CD8-positive, alpha-beta memory T cell (primary cell): ENCODE data around the gene ST14. TPM values are rescaled to one million over a fixed set of nuclear protein-coding genes. Genes with fewer than 3 reads are reported as not detected.

Experiments
- CTCF ChIA-PET: fragments of 350-600 bp; sonication (Branson Sonifier 250); formaldehyde crosslinking; loops from one replicate; lab custom pipeline; 2021; ENCODE audit warnings: antibody characterized with exemption; lab: Charles Lee
- POLR2A ChIA-PET: fragments of 350-600 bp; sonication (Branson Sonifier 250); formaldehyde crosslinking; loops from one replicate; lab custom pipeline; 2021; ENCODE audit warnings: antibody characterized with exemption; lab: Charles Lee
- DNase-seq, 5 donors: peaks; one replicate each; pipeline versions ENCODE4 v3.0.0 to v3.0.0-alpha.2; 2020 to 2022; ENCODE audit warnings: mixed read lengths in 1 of 5
- H3K27ac ChIP-seq: one replicate; pipeline ENCODE4 v1.7.0; 2013; ENCODE audit warnings: low read depth, mild to moderate bottlenecking, low read length, moderate library complexity
- H3K27me3 ChIP-seq: 2 replicates; pipeline ENCODE4 v1.7.0; 2013; ENCODE audit warnings: low read length, mild to moderate bottlenecking; ENCODE audit not compliant: insufficient read depth, poor library complexity, severe bottlenecking
- H3K36me3 ChIP-seq: 2 replicates; pipeline ENCODE4 v1.7.0; 2013; ENCODE audit warnings: mild to moderate bottlenecking, low read length, moderate library complexity; ENCODE audit not compliant: insufficient read depth
- H3K4me1 ChIP-seq: 2 replicates; pipeline ENCODE4 v1.7.0; 2013; ENCODE audit warnings: mild to moderate bottlenecking, low read length, moderate library complexity; ENCODE audit not compliant: insufficient read depth
- H3K4me3 ChIP-seq: 2 replicates; pipeline ENCODE4 v1.7.0; 2013; ENCODE audit warnings: mild to moderate bottlenecking, low read length
- H3K9me3 ChIP-seq: 2 replicates; pipeline ENCODE4 v1.7.0; 2013; ENCODE audit warnings: mild to moderate bottlenecking, low read length
- H3K27ac Mint-ChIP-seq, 8 donors: one replicate each; pipeline ENCODE4 v1.8.0; 2020 to 2021; ENCODE audit warnings: mixed read lengths in 8 of 8, mild to moderate bottlenecking in 6 of 8, inconsistent platforms in 3 of 8, moderate library complexity in 3 of 8
- H3K27me3 Mint-ChIP-seq, 2 donors: one replicate each; pipeline ENCODE4 v1.8.0; 2020 to 2021; ENCODE audit warnings: mixed read lengths in 2 of 2, mild to moderate bottlenecking in 1 of 2, moderate library complexity in 1 of 2
- H3K36me3 Mint-ChIP-seq, 3 donors: one replicate each; pipeline ENCODE4 v1.8.0; 2020 to 2021; ENCODE audit warnings: mixed read lengths in 3 of 3, inconsistent platforms in 1 of 3, mild to moderate bottlenecking in 1 of 3
- H3K4me1 Mint-ChIP-seq, 3 donors: one replicate each; pipeline ENCODE4 v1.8.0; 2020 to 2021; ENCODE audit warnings: mixed read lengths in 3 of 3, inconsistent platforms in 1 of 3, mild to moderate bottlenecking in 1 of 3
- H3K4me3 Mint-ChIP-seq, 7 donors: one replicate each; pipeline ENCODE4 v1.8.0; 2020 to 2021; ENCODE audit warnings: mixed read lengths in 7 of 7, mild to moderate bottlenecking in 6 of 7, moderate library complexity in 4 of 7, inconsistent platforms in 2 of 7
- H3K9me3 Mint-ChIP-seq, 5 donors: one replicate each; pipeline ENCODE4 v1.8.0; 2020 to 2022; ENCODE audit warnings: mixed read lengths in 5 of 5, mild to moderate bottlenecking in 3 of 5, moderate library complexity in 2 of 5, inconsistent platforms in 1 of 5
- polyA plus RNA-seq: library from polyadenylated mRNA; unstranded; fragments of 300-500 nt; fragmentation: Illumina TruSeq; gene quantifications from one replicate; pipeline ENCODE4 v1.2.3, GENCODE V29; 2021
- total RNA-seq, 2 experiments: library from RNA; stranded (reverse); gene quantifications; one replicate each; pipeline ENCODE4 v1.2.3, GENCODE V29; 2021

The ST14 gene
- total and polyA plus RNA-seq, 3 experiments from 2014 or later: 0.18 to 0.35 TPM; not detected in 1

- H3K36me3 ChIP-seq: peaks cover 6% of the 10 kb centered on the region
- POLR2A ChIA-PET: no interaction called here
- Mint-ChIP-seq H3K27me3 (no peaks in the 10 kb centered on the region), H3K4me1 (no peaks in the 10 kb centered on the region), H3K27ac (no peak overlapping the region), H3K9me3 (no peaks in the 10 kb centered on the region), H3K36me3 (peaks cover 3 to 86% (median 24%) of the 10 kb centered on the region in 3 donors), H3K4me3 (no peak overlapping the region)
- no peaks in the 10 kb centered on the region for H3K4me1 ChIP-seq
- no peak overlapping the region for H3K27ac ChIP-seq
- no peak for DNase-seq
- H3K27me3 ChIP-seq: no peaks in the 10 kb centered on the region
- H3K9me3 ChIP-seq: no peaks in the 10 kb centered on the region
- CTCF ChIA-PET: interaction anchor here (9.6 kb wide), 1 partner anchor 216 kb away, joined by 159 read pairs; no protein-coding TSS in a partner anchor
- no peak overlapping the region for H3K4me3 ChIP-seq
Observed at GRCh38 chr11:130137999-130138398, 21.6 kb upstream of the ST14 start.

- POLR2A ChIA-PET: no interaction called here
- Mint-ChIP-seq H3K4me1 (no peaks in the 10 kb centered on the region), H3K9me3 (no peaks in the 10 kb centered on the region), H3K4me3 (no peak overlapping the region), H3K36me3 (peaks cover 3 to 87% (median 21%) of the 10 kb centered on the region in 3 donors), H3K27me3 (peaks cover 0 to 2% of the 10 kb centered on the region in 2 donors), H3K27ac (no peak overlapping the region)
- H3K4me1 ChIP-seq: no peaks in the 10 kb centered on the region
- no peak for DNase-seq
- CTCF ChIA-PET: no interaction called here
- no peaks in the 10 kb centered on the region for H3K27me3 ChIP-seq
- H3K27ac ChIP-seq: no peak overlapping the region
- no peak overlapping the region for H3K4me3 ChIP-seq
- H3K9me3 ChIP-seq: no peaks in the 10 kb centered on the region
- H3K36me3 ChIP-seq: no peaks in the 10 kb centered on the region
Observed at GRCh38 chr11:130139401-130139800, 20.2 kb upstream of the ST14 start.

DNA sequence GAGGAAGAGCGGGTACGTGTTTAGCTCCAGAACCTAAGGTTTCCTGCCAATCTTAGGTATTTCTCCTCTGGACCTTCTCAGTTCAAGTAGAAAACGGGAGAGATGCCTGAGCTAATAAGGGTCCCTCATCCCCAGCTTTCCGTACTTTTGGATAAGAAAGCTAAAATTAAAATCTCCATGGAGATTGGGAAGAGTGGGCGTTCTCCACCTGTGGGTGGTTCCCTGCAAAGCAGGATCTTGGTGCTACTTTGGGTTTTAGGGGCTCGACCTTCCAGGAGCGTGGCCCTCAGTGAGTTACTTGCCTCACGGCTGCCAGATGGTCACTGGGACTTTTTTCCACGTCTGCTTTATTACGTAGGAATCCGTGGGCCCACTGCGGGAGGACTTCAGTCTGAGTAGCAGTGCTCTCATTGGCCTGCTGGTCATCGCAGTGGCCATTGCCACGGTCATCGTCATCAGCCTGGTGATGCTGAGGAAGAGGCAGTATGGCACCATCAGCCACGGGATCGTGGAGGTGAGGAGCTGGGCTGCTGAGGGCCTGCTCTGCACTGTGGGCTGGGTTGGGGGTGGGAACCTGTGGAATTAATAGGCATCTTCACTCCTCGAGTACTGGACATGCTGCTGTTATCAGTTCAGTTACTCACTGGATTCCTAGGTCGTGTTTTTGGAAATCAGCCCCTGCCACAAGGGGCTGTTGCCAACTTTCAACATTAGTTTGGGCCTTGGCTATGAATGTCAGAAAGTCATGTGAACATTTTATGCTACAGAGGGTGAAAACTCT lies 17.8 kb upstream of the ST14 start:
- no peak overlapping the region for H3K27ac ChIP-seq
- H3K4me3 ChIP-seq: no peak overlapping the region
- no peak overlapping the region for H3K27ac Mint-ChIP-seq
- ChIA-PET POLR2A (no interaction called here), CTCF (no interaction called here)
- H3K27me3 Mint-ChIP-seq: peaks cover 0 to 2% of the 10 kb centered on the region in 2 donors
- no peaks in the 10 kb centered on the region for H3K9me3 ChIP-seq
- H3K4me1 ChIP-seq: peaks cover 4% of the 10 kb centered on the region
- no peaks in the 10 kb centered on the region for H3K9me3 Mint-ChIP-seq
- DNase-seq: no peak
- H3K4me1 Mint-ChIP-seq: peaks cover 7 to 8% (median 7%) of the 10 kb centered on the region in 3 donors
- no peaks in the 10 kb centered on the region for H3K27me3 ChIP-seq
- H3K4me3 Mint-ChIP-seq: no peak overlapping the region
- peaks cover 3 to 77% (median 22%) of the 10 kb centered on the region in 3 donors for H3K36me3 Mint-ChIP-seq
- peaks cover 5% of the 10 kb centered on the region for H3K36me3 ChIP-seq

GRCh38 chr11:130144141-130144540 lies 15.4 kb upstream of the ST14 start:
- no peak overlapping the region for H3K27ac ChIP-seq
- peaks cover 5% of the 10 kb centered on the region for H3K36me3 ChIP-seq
- DNase-seq: no peak
- ChIA-PET CTCF (no interaction called here), POLR2A (no interaction called here)
- Mint-ChIP-seq H3K9me3 (no peaks in the 10 kb centered on the region), H3K36me3 (peaks cover 0 to 58% (median 15%) of the 10 kb centered on the region in 3 donors), H3K4me1 (peaks cover 11 to 19% (median 12%) of the 10 kb centered on the region in 3 donors), H3K4me3 (peak overlapping the region in 1 of 7 donors; percentile 2), H3K27me3 (peaks cover 0 to 2% of the 10 kb centered on the region in 2 donors), H3K27ac (peak overlapping the region in 2 of 8 donors; percentile 43 to 57)
- H3K4me1 ChIP-seq: peaks cover 9% of the 10 kb centered on the region
- no peak overlapping the region for H3K4me3 ChIP-seq
- H3K27me3 ChIP-seq: no peaks in the 10 kb centered on the region
- no peaks in the 10 kb centered on the region for H3K9me3 ChIP-seq

GRCh38 chr11:130144861-130145281 lies 14.7 kb upstream of the ST14 start:
- ChIA-PET POLR2A (no interaction called here), CTCF (interaction anchor here (1.4 to 2.8 kb wide), 2 partner anchors 13 to 219 kb away, joined by 4 to 10 read pairs; no protein-coding TSS in a partner anchor)
- H3K27me3 ChIP-seq: no peaks in the 10 kb centered on the region
- H3K4me3 Mint-ChIP-seq: no peak overlapping the region
- no peaks in the 10 kb centered on the region for H3K9me3 ChIP-seq
- H3K4me3 ChIP-seq: no peak overlapping the region
- H3K27ac ChIP-seq: no peak overlapping the region
- peaks cover 11 to 19% (median 12%) of the 10 kb centered on the region in 3 donors for H3K4me1 Mint-ChIP-seq
- H3K36me3 Mint-ChIP-seq: peaks cover 0 to 52% (median 12%) of the 10 kb centered on the region in 3 donors
- H3K36me3 ChIP-seq: peaks cover 5% of the 10 kb centered on the region
- peaks cover 0 to 2% of the 10 kb centered on the region in 2 donors for H3K27me3 Mint-ChIP-seq
- peak overlapping the region in 5 of 8 donors; percentile 2 to 83 (median 24) for H3K27ac Mint-ChIP-seq
- no peaks in the 10 kb centered on the region for H3K9me3 Mint-ChIP-seq
- DNase-seq: no peak
- peaks cover 9% of the 10 kb centered on the region for H3K4me1 ChIP-seq

DNA sequence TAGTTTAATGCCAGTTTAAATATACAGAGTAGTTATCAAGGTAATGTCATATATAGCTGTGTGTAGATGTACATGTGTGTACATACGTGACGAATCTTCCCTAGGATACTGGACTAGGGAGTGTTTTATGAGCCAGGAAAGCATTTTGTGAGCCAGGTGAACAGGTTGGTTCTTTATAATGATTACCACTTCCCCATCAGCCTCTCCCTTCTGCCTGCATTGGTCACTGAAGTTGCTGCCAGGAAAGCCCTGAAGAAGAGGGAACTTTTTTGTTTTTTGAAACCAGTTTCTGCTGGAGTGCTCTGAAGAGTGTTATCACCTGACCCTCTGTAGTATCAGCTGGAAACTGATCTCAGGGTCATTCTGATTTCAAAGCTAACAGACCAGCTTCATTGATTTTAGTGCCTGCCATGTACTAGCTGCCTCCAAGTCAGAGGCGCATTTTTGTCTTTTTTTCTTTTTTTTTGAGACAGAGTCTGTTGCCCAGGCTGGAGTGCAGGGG lies 14.2 kb upstream of the ST14 start:
- Mint-ChIP-seq H3K27ac (peak overlapping the region in 5 of 8 donors; percentile 15 to 83 (median 56)), H3K36me3 (peaks cover 0 to 47% (median 8%) of the 10 kb centered on the region in 3 donors), H3K27me3 (peaks cover 0 to 2% of the 10 kb centered on the region in 2 donors), H3K4me1 (peaks cover 11 to 19% (median 12%) of the 10 kb centered on the region in 3 donors), H3K9me3 (no peaks in the 10 kb centered on the region), H3K4me3 (no peak overlapping the region)
- no peak overlapping the region for H3K27ac ChIP-seq
- POLR2A ChIA-PET: no interaction called here
- peaks cover 5% of the 10 kb centered on the region for H3K36me3 ChIP-seq
- CTCF ChIA-PET: interaction anchor here (1.1 to 2.8 kb wide), 3 partner anchors 13 to 219 kb away, joined by 3 to 10 read pairs (median 4); partner anchors contain the start of gene APLP2
- peaks cover 9% of the 10 kb centered on the region for H3K4me1 ChIP-seq
- H3K9me3 ChIP-seq: no peaks in the 10 kb centered on the region
- DNase-seq: no peak
- H3K27me3 ChIP-seq: no peaks in the 10 kb centered on the region
- no peak overlapping the region for H3K4me3 ChIP-seq

- Histone ChIP-seq H3K36me3 (peaks cover 5% of the 10 kb centered on the region), H3K27ac (no peak overlapping the region), H3K4me3 (no peak overlapping the region), H3K4me1 (peaks cover 9% of the 10 kb centered on the region), H3K9me3 (no peaks in the 10 kb centered on the region), H3K27me3 (no peaks in the 10 kb centered on the region)
- H3K4me1 Mint-ChIP-seq: peaks cover 11 to 19% (median 12%) of the 10 kb centered on the region in 3 donors
- H3K9me3 Mint-ChIP-seq: no peaks in the 10 kb centered on the region
- POLR2A ChIA-PET: no interaction called here
- peak in 1 of 5 donors; percentile 11 for DNase-seq
- CTCF ChIA-PET: interaction anchor here (1.1 to 2.8 kb wide), 5 partner anchors 10 to 223 kb away, joined by 3 to 10 read pairs (median 4); partner anchors contain the start of gene APLP2
- peak overlapping the region in 7 of 8 donors; percentile 27 to 96 (median 79) for H3K27ac Mint-ChIP-seq
- H3K4me3 Mint-ChIP-seq: peak overlapping the region in 3 of 7 donors; percentile 33 to 64 (median 62)
- peaks cover under 1 to 2% of the 10 kb centered on the region in 2 donors for H3K27me3 Mint-ChIP-seq
- peaks cover 0 to 41% (median 8%) of the 10 kb centered on the region in 3 donors for H3K36me3 Mint-ChIP-seq
Observed at GRCh38 chr11:130145975-130146776, 13.4 kb upstream of the ST14 start.
